Measurements from ENCODE around the gene IGSF23. TPM values are rescaled to one million over a fixed set of nuclear protein-coding genes. Genes with fewer than 3 reads are reported as not detected.

Gene IGSF23
- total and polyA plus RNA-seq, 2 donors (not counting 1 experiment from before 2014, with no cell fraction given), result not detected

DNA sequence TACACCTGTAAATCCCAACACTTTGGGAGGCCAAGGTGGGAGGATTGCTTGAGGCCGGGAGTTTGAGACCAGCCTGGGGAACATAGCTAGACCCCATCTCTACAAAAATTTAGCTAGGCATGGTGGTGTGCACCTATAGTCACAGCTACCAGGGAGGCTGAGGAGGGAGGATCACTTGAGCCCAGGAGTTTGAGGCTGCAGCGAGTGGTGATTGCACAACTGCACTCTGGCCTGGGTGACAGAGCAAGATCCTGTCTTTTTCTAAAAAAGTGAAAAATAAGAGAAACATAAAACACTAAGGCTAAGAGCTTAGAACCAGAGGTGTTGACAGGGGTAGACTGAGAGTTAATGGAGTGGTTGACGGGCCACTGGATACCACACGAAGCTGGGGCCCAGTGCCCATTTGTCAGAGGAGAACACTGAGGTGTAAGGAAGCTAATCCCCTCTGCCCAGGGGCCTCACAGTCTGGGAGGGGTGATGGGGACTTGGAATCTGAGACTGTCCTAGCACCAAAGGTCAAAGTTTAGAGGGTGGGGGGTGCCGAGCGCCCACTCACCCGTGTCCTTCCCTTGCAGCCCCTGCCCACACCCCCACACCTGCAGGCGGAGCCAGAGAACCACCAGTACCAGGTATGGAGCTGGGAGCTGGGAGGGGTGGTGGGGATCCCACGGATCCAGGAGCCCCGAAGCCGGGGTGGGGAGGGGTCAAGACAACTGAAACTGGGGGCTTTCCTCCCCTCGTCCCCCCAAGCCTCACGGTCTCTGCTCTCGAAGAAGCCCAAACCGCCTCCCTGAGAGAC, 68.8 kb downstream of the IGSF23 start:
- 88% methylated on average over 10 of the region's 15 CpGs for WGBS (ENCODE audit: insufficient coverage)
- Histone ChIP-seq H3K4me3 (ENCODE audit: control extremely low read depth in 1 of 5, extremely low read depth in 1 of 5, insufficient read depth in 1 of 5, low read depth in 2 of 5, low read length in 4 of 5) (no peak overlapping the region), H2AFZ (ENCODE audit: insufficient read depth, low read depth, low read length, poor library complexity, severe bottlenecking) (no peak overlapping the region), H4K20me1 (ENCODE audit: control insufficient read depth, insufficient read depth, low read length, poor library complexity, severe bottlenecking) (no peaks in the 10 kb centered on the region), H3K36me3 (replicated peaks in 1 of 2; ENCODE audit: control extremely low read depth in 1 of 2, control insufficient read depth in 1 of 2, extremely low read depth in 1 of 2, insufficient read depth in 2 of 2, low read length in 1 of 2) (no peaks in the 10 kb centered on the region), H3K27ac (ENCODE audit: low read length in 2 of 2) (no peak overlapping the region), H3K9ac (ENCODE audit: low read length) (no peak overlapping the region), H3K4me1 (ENCODE audit: control insufficient read depth in 2 of 2, insufficient read depth in 2 of 2, low read length in 2 of 2) (peaks cover 8 to 18% of the 10 kb centered on the region in 2 donors), H3K4me2 (replicated peaks; ENCODE audit: low read depth, low read length, poor library complexity, severe bottlenecking) (no peak overlapping the region), H3K27me3 (replicated peaks in 1 of 4; ENCODE audit: control extremely low read depth in 1 of 4, control insufficient read depth in 3 of 4, insufficient read depth in 4 of 4, low read length in 3 of 4) (peaks cover 0 to 8% (median 0%) of the 10 kb centered on the region in 4 experiments), H3K9me3 (ENCODE audit: control extremely low read depth in 1 of 3, control insufficient read depth in 2 of 3, insufficient read depth in 1 of 3, low read length in 2 of 3) (no peaks in the 10 kb centered on the region), H3K79me2 (ENCODE audit: control insufficient read depth, insufficient read depth, low read length) (no peaks in the 10 kb centered on the region)
- TF ChIP-seq, protein P1, sequence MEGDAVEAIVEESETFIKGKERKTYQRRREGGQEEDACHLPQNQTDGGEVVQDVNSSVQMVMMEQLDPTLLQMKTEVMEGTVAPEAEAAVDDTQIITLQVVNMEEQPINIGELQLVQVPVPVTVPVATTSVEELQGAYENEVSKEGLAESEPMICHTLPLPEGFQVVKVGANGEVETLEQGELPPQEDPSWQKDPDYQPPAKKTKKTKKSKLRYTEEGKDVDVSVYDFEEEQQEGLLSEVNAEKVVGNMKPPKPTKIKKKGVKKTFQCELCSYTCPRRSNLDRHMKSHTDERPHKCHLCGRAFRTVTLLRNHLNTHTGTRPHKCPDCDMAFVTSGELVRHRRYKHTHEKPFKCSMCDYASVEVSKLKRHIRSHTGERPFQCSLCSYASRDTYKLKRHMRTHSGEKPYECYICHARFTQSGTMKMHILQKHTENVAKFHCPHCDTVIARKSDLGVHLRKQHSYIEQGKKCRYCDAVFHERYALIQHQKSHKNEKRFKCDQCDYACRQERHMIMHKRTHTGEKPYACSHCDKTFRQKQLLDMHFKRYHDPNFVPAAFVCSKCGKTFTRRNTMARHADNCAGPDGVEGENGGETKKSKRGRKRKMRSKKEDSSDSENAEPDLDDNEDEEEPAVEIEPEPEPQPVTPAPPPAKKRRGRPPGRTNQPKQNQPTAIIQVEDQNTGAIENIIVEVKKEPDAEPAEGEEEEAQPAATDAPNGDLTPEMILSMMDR (IDR thresholded peaks at IDR 0.05), result no peak
- TF ChIP-seq EZH2 (IDR thresholded peaks at IDR 0.05; ENCODE audit: borderline replicate concordance, insufficient read depth, low read depth, low read length, poor library complexity, severe bottlenecking), result no peak
- ATAC-seq (ENCODE audit: low read depth) (no peak), DNase-seq (no peak)
- peaks cover 17% of the 10 kb centered on the region for H3K27me3 Mint-ChIP-seq
- intact Hi-C loops (cut with micrococcal nuclease), result no loop called here
- no peak overlapping the region for H3K27ac Mint-ChIP-seq
- ChIA-PET CTCF (interaction anchor here (0.9 to 1.3 kb wide), 5 partner anchors 8 to 102 kb away, joined by 3 to 4 read pairs (median 3); no protein-coding TSS in a partner anchor), POLR2A (no interaction called here)
- peaks cover 15% of the 10 kb centered on the region for H3K4me1 Mint-ChIP-seq
- H3K9me3 Mint-ChIP-seq (ENCODE audit: insufficient read depth), result no peaks in the 10 kb centered on the region
- H3K4me3 Mint-ChIP-seq, result no peak overlapping the region

DNA sequence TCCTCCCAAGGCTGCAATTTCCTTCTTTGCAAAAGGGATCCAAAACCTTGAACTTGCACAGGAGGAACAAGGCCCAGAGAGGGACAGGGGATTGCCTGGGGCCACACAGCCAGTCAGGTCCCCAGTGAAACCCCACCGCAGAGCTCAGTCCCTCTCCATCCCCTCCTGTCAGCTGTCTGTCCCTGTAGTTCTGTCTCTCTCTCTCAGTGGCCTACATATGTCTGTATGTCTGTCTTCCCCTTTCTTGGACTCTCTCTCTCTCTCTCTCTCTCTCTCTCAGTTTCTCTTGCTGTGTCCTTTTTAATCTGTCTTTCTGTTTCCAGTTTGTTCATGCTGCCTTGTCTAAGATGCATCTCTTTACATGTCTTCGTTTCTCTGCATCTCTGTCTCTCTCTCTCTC, 69.4 kb downstream of the IGSF23 start:
- TF ChIP-seq EZH2 (IDR thresholded peaks at IDR 0.05; ENCODE audit: borderline replicate concordance, insufficient read depth, low read depth, low read length, poor library complexity, severe bottlenecking), result no peak
- TF ChIP-seq, protein P1 (IDR thresholded peaks at IDR 0.05), result no peak
- Histone ChIP-seq H3K9me3 (ENCODE audit: control extremely low read depth in 1 of 3, control insufficient read depth in 2 of 3, insufficient read depth in 1 of 3, low read length in 2 of 3) (no peaks in the 10 kb centered on the region), H4K20me1 (ENCODE audit: control insufficient read depth, insufficient read depth, low read length, poor library complexity, severe bottlenecking) (no peaks in the 10 kb centered on the region), H3K27ac (ENCODE audit: low read length in 2 of 2) (no peak overlapping the region), H3K36me3 (replicated peaks in 1 of 2; ENCODE audit: control extremely low read depth in 1 of 2, control insufficient read depth in 1 of 2, extremely low read depth in 1 of 2, insufficient read depth in 2 of 2, low read length in 1 of 2) (no peaks in the 10 kb centered on the region), H3K27me3 (replicated peaks in 1 of 4; ENCODE audit: control extremely low read depth in 1 of 4, control insufficient read depth in 3 of 4, insufficient read depth in 4 of 4, low read length in 3 of 4) (peaks cover 0 to 8% (median 0%) of the 10 kb centered on the region in 4 experiments), H3K9ac (ENCODE audit: low read length) (no peak overlapping the region), H3K4me2 (replicated peaks; ENCODE audit: low read depth, low read length, poor library complexity, severe bottlenecking) (no peak overlapping the region), H3K4me3 (ENCODE audit: control extremely low read depth in 1 of 5, extremely low read depth in 1 of 5, insufficient read depth in 1 of 5, low read depth in 2 of 5, low read length in 4 of 5) (no peak overlapping the region), H3K79me2 (ENCODE audit: control insufficient read depth, insufficient read depth, low read length) (no peaks in the 10 kb centered on the region), H2AFZ (ENCODE audit: insufficient read depth, low read depth, low read length, poor library complexity, severe bottlenecking) (no peak overlapping the region), H3K4me1 (ENCODE audit: control insufficient read depth in 2 of 2, insufficient read depth in 2 of 2, low read length in 2 of 2) (peaks cover 8 to 18% of the 10 kb centered on the region in 2 donors)
- intact Hi-C loops (cut with micrococcal nuclease), result no loop called here
- Mint-ChIP-seq H3K27me3 (peaks cover 19% of the 10 kb centered on the region), H3K9me3 (ENCODE audit: insufficient read depth) (no peaks in the 10 kb centered on the region), H3K27ac (no peak overlapping the region), H3K4me3 (no peak overlapping the region), H3K4me1 (peaks cover 15% of the 10 kb centered on the region)
- CTCF ChIA-PET, result interaction anchor here (1.1 kb wide), 1 partner anchor 41 kb away, joined by 4 read pairs; no protein-coding TSS in a partner anchor
- WGBS (ENCODE audit: insufficient coverage), result 80% methylated on average over 2 of the region's 2 CpGs
- ATAC-seq (ENCODE audit: low read depth), result no peak
- DNase-seq, result no peak
- POLR2A ChIA-PET, result no interaction called here

All from B cell (primary cell).